SK-N-SH treated with all-trans-retinoic acid at 6 μM for 48 hours (cell line): Measurements from ENCODE around the gene ATP13A2.

Experiments used
- CSDC2 ChIP-seq: fragments of 250-450 bp; sonication (Bioruptor Pico); IDR thresholded peaks from 2 replicates; pipeline ENCODE4 v1.5.0; 2020; ENCODE audit warnings: mild to moderate bottlenecking, moderate library complexity
- CSRNP3 ChIP-seq: fragments of 250-450 bp; sonication (Bioruptor Pico); IDR thresholded peaks from 2 replicates; pipeline ENCODE4 v1.5.1; 2021; ENCODE audit warnings: mild to moderate bottlenecking, moderate library complexity
- ZNF8 ChIP-seq: fragments of 450-650 bp; formaldehyde crosslinking; IDR thresholded peaks from 2 replicates; pipeline ENCODE4 v1.5.0; 2020; ENCODE audit warnings: mild to moderate bottlenecking, moderate library complexity
- TF ChIP-seq, protein P1 (sequence below): fragments of 250-450 bp; sonication (Bioruptor Pico); IDR thresholded peaks from 2 replicates; pipeline ENCODE4 v1.8.0; 2020; ENCODE audit warnings: mild to moderate bottlenecking, moderate library complexity, borderline replicate concordance

- TF ChIP-seq, protein P1, sequence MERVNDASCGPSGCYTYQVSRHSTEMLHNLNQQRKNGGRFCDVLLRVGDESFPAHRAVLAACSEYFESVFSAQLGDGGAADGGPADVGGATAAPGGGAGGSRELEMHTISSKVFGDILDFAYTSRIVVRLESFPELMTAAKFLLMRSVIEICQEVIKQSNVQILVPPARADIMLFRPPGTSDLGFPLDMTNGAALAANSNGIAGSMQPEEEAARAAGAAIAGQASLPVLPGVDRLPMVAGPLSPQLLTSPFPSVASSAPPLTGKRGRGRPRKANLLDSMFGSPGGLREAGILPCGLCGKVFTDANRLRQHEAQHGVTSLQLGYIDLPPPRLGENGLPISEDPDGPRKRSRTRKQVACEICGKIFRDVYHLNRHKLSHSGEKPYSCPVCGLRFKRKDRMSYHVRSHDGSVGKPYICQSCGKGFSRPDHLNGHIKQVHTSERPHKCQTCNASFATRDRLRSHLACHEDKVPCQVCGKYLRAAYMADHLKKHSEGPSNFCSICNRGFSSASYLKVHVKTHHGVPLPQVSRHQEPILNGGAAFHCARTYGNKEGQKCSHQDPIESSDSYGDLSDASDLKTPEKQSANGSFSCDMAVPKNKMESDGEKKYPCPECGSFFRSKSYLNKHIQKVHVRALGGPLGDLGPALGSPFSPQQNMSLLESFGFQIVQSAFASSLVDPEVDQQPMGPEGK, result no peak
- TF ChIP-seq ZNF8 (CRISPR knock-in tag), result no peak
- TF ChIP-seq CSDC2 (CRISPR knock-in tag), result no peak
- no peak for TF ChIP-seq CSRNP3
Observed at GRCh38 chr1:17020502-17020901, 8.8 kb upstream of the ATP13A2 start.
